ENCODE results near the gene PDGFRA. TPM values are rescaled to one million over a fixed set of nuclear protein-coding genes. Genes with fewer than 3 reads are reported as not detected.

PDGFRA gene
- total and polyA plus RNA-seq, 10 of the 15 experiments (the other 5 are each of a cell fraction or from before 2014, with no cell fraction given): 0.01 to 0.28 (median 0.06) TPM; not detected in 5

DNA sequence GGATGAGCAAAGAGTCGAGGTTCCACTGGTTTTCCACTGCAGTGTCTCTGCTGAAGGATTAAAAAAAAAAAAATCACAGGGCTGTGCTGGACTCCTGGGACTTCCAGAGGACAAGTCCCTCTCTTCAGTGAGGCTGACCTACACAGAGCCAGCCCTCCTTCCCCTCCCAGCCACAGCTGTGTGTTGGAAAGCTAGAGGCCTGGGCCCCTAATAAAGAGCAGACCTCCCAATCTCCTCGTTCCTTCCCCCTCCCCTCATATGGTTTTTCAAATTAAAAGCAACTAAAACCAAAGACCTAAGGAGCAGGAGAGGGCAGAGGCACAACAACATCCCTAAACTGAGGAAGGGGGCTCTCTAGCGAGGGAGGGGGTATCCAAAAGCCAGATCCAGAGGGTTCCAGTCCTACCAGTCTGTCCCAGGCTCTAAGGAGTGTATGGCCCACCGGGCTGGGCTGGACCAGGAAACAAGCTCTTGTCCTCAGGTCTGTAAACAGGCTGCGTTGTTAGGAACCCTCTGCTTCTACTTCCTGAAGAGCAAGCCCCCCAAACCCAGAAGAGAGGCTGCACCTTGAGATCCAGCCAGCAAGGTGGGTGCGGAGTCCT lies 4.0 kb upstream of the PDGFRA start (continued):
- TF ChIP-seq E4F1 (IDR thresholded peaks at IDR 0.05; ENCODE audit: borderline replicate concordance, partially characterized antibody) (no peak), MLLT1 (IDR thresholded peaks at IDR 0.05) (no peak)

DNA sequence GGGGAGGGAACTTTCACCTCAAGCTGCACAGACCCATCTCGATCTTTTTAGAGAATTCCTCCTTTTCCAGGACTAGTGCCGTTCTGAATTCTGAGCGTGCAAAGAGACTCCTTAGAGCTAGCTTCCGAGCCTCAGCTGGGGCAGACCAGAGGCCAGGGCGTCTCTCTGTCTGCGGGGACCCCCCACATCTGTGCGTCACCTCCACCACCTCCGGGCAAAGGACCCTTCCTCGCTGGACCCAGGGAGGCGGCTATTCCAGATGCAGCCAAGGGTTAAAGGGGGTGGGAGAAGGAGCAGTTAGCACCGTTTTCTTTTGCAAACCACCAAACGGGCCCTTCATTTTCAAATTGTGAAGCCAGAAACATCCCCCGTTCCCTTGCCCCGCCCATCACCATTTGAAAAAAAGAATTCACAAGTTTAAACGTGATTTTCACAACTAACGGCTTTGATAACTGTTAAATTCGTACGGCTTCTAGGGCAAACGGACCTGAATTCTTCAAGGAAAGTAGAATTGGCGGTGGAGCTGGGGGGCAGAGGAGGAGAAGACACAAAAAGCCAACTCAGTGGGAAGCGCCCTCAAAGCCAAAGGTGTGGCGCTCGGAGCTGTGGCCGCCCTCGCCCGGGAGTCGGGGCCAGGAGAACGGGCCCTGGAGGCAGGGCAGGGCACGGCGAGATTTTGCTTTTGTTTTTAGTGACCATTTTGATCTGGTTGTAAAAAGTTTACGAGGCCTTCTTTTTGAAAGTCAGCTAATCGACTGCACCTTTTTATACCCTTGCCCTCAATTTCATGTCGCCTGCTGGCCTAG lies 3.3 kb upstream of the PDGFRA start:
- H3K4me3 ChIP-seq: no peak overlapping the region; the same call in 1 of the 2 replicates
- CTCF ChIA-PET: interaction anchor here (0.7 to 2.3 kb wide), 5 partner anchors 8 to 1210 kb away, joined by 3 to 6 read pairs (median 3); no protein-coding TSS in a partner anchor
- FAIRE-seq: no peak
- H3K79me2 ChIP-seq (ENCODE audit: control insufficient read depth, insufficient read depth, low read length): no peaks in the 10 kb centered on the region
- DNase-seq (ENCODE audit: low read depth, low spot score): no peak
- no peaks in the 10 kb centered on the region for H3K9me3 ChIP-seq (replicated peaks; ENCODE audit: control insufficient read depth, insufficient read depth, low read length)
- RAD21 ChIA-PET (ENCODE audit: unreplicated experiment): no interaction called here
- no peak overlapping the region; the same call in 1 of the 2 replicates for H2AFZ ChIP-seq (ENCODE audit: control insufficient read depth, low read depth, low read length)
- 22% methylated on average over 32 of the region's 33 CpGs for WGBS (ENCODE audit: insufficient coverage, insufficient replicate concordance, low lambda C conversion rate, missing lambda C conversion rate)
- peak overlapping the region; percentile 15; the same call in 1 of the 2 replicates for H3K4me2 ChIP-seq (ENCODE audit: control insufficient read depth, insufficient read depth)
- peaks cover 3% of the 10 kb centered on the region; the same call in 1 of the 2 replicates for H3K4me1 ChIP-seq (ENCODE audit: control insufficient read depth, insufficient read depth, low read length)
- H3K36me3 ChIP-seq (ENCODE audit: control insufficient read depth in 2 of 2, insufficient read depth in 2 of 2, low read length in 1 of 2): no peaks in the 10 kb centered on the region
- H4K20me1 ChIP-seq (ENCODE audit: control insufficient read depth, insufficient read depth): no peaks in the 10 kb centered on the region
- SMC1A ChIA-PET (ENCODE audit: uncharacterized antibody, unreplicated experiment): interaction anchor here (1.0 kb wide), 1 partner anchor 9 kb away, joined by 4 read pairs; no protein-coding TSS in a partner anchor
- no peak overlapping the region for H3K27ac ChIP-seq (ENCODE audit: control insufficient read depth, insufficient read depth)
- in situ Hi-C loops (cut with MboI) (loop anchor here (5.0 to 10.0 kb wide), 5 partner anchors 298 to 1848 kb away; no protein-coding TSS in a partner anchor), intact Hi-C loops (cut with micrococcal nuclease; ENCODE audit: unreplicated experiment) (loop anchor here (5.0 kb wide), 1 partner anchor 518 kb away; no protein-coding TSS in a partner anchor)
- TF ChIP-seq SUZ12 (IDR thresholded peaks at IDR 0.05; ENCODE audit: unreplicated experiment) (peak; percentile 43), ZNF622 (IDR thresholded peaks at IDR 0.05) (no peak)
- peaks cover 20 to 22% of the 10 kb centered on the region in 2 experiments for H3K27me3 ChIP-seq (replicated peaks in 1 of 2; ENCODE audit: control insufficient read depth in 2 of 2, insufficient read depth in 2 of 2, low read length in 1 of 2)
- peak; percentile 20 for ATAC-seq
- H3K9ac ChIP-seq (ENCODE audit: control insufficient read depth, insufficient read depth, low read length): no peak overlapping the region
- POLR2A ChIA-PET: no interaction called here
- BruUV-seq (replicated peaks): no TSS peak
